ENCODE results near the gene EHMT1. TPM values are rescaled to one million over a fixed set of nuclear protein-coding genes. Genes with fewer than 3 reads are reported as not detected.

EHMT1 gene
- total RNA-seq, 1 donor from 2014 or later = 159 TPM

- no peaks in the 10 kb centered on the region for H3K27me3 Mint-ChIP-seq
- no peak overlapping the region for H3K4me3 Mint-ChIP-seq (ENCODE audit: low read depth)
- no peak for TF ChIP-seq CTCF (IDR thresholded peaks at IDR 0.05; ENCODE audit: unreplicated experiment)
- H3K4me1 Mint-ChIP-seq (ENCODE audit: low read depth) = peaks cover 6% of the 10 kb centered on the region
- H3K9me3 Mint-ChIP-seq (ENCODE audit: low read depth) = peaks cover 4% of the 10 kb centered on the region
- DNase-seq (ENCODE audit: low spot score, unreplicated experiment) = no peak
- peaks cover 63% of the 10 kb centered on the region for H3K36me3 Mint-ChIP-seq (ENCODE audit: insufficient read depth)
- H3K27ac Mint-ChIP-seq = no peak overlapping the region
Observed at GRCh38 chr9:137755261-137755927, 136.6 kb downstream of the EHMT1 start.

GRCh38 chr9:137756045-137756744 lies 137.4 kb downstream of the EHMT1 start:
- DNase-seq (ENCODE audit: low spot score, unreplicated experiment) = no peak
- H3K4me1 Mint-ChIP-seq (ENCODE audit: low read depth) = peaks cover 3% of the 10 kb centered on the region
- H3K4me3 Mint-ChIP-seq (ENCODE audit: low read depth) = no peak overlapping the region
- peaks cover 4% of the 10 kb centered on the region for H3K9me3 Mint-ChIP-seq (ENCODE audit: low read depth)
- H3K36me3 Mint-ChIP-seq (ENCODE audit: insufficient read depth) = peaks cover 63% of the 10 kb centered on the region
- no peak for TF ChIP-seq CTCF (IDR thresholded peaks at IDR 0.05; ENCODE audit: unreplicated experiment)
- no peaks in the 10 kb centered on the region for H3K27me3 Mint-ChIP-seq
- peak overlapping the region; percentile 3 for H3K27ac Mint-ChIP-seq

- H3K9me3 Mint-ChIP-seq (ENCODE audit: low read depth) = peaks cover 4% of the 10 kb centered on the region
Observed at GRCh38 chr9:137757139-137757538, 138.3 kb downstream of the EHMT1 start.

GRCh38 chr9:137757613-137758029 lies 138.8 kb downstream of the EHMT1 start:
- TF ChIP-seq CTCF (IDR thresholded peaks at IDR 0.05; ENCODE audit: unreplicated experiment) = no peak
- Mint-ChIP-seq H3K9me3 (ENCODE audit: low read depth) (peaks cover 4% of the 10 kb centered on the region), H3K4me3 (ENCODE audit: low read depth) (no peak overlapping the region), H3K27ac (peak overlapping the region; percentile 49), H3K27me3 (no peaks in the 10 kb centered on the region), H3K4me1 (ENCODE audit: low read depth) (peaks cover 5% of the 10 kb centered on the region), H3K36me3 (ENCODE audit: insufficient read depth) (peaks cover 58% of the 10 kb centered on the region)
- DNase-seq (ENCODE audit: low spot score, unreplicated experiment) = no peak

More at GRCh38 chr9:137757139-137757538, 138.3 kb downstream of the EHMT1 start:
- no peak for TF ChIP-seq CTCF (IDR thresholded peaks at IDR 0.05; ENCODE audit: unreplicated experiment)
- Mint-ChIP-seq H3K4me1 (ENCODE audit: low read depth) (peaks cover 5% of the 10 kb centered on the region), H3K36me3 (ENCODE audit: insufficient read depth) (peaks cover 61% of the 10 kb centered on the region), H3K27ac (no peak overlapping the region), H3K27me3 (no peaks in the 10 kb centered on the region), H3K4me3 (ENCODE audit: low read depth) (no peak overlapping the region)
- DNase-seq (ENCODE audit: low spot score, unreplicated experiment) = no peak

- Mint-ChIP-seq H3K27ac (peak overlapping the region; percentile 49), H3K4me1 (ENCODE audit: low read depth) (peaks cover 5% of the 10 kb centered on the region), H3K9me3 (ENCODE audit: low read depth) (peaks cover 4% of the 10 kb centered on the region), H3K4me3 (ENCODE audit: low read depth) (no peak overlapping the region), H3K36me3 (ENCODE audit: insufficient read depth) (peaks cover 55% of the 10 kb centered on the region), H3K27me3 (no peaks in the 10 kb centered on the region)
- DNase-seq (ENCODE audit: low spot score, unreplicated experiment) = no peak
- TF ChIP-seq CTCF (IDR thresholded peaks at IDR 0.05; ENCODE audit: unreplicated experiment) = no peak
Observed at GRCh38 chr9:137758067-137758466, 139.3 kb downstream of the EHMT1 start.
